ENCODE data around the gene TENM4. TPM values are rescaled to one million over a fixed set of nuclear protein-coding genes. Genes with fewer than 3 reads are reported as not detected.
A peak's percentile ranks its signal among the peaks of the same experiment; 100 is the strongest.

The TENM4 gene
- polyA plus RNA-seq, 1 of the 3 experiments (the other 2 are of a cell fraction), result 16.7 TPM

DNA sequence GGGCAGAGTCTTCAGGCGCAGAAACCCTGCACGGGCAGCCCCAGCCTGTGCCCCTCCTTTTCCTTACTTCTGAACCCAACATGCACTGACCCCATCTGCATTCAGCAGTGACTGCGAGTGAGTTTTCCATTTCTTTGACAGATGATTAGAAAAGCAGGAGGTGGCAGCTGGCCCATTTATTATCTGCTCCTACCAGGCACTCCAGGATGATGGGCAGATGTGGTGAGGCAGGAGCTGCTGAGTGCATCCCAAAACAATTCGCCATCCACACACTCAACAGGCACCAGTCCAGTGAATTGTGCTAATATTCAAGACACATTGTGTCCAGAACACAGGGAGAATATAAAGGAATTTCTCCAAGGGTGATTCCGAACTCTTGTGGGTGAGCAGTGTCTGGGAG is 208.5 kb downstream of the TENM4 start:
- POLR2A ChIA-PET, result no interaction called here
- H3K4me1 ChIP-seq (ENCODE audit: control insufficient read depth in 1 of 2, insufficient read depth in 2 of 2, low read depth in 1 of 2, low read length in 1 of 2), result peaks cover 10 to 13% of the 10 kb centered on the region in 2 experiments; a peak in 2 of 4 replicates
- DNase-seq, result peak; percentile 36

DNA sequence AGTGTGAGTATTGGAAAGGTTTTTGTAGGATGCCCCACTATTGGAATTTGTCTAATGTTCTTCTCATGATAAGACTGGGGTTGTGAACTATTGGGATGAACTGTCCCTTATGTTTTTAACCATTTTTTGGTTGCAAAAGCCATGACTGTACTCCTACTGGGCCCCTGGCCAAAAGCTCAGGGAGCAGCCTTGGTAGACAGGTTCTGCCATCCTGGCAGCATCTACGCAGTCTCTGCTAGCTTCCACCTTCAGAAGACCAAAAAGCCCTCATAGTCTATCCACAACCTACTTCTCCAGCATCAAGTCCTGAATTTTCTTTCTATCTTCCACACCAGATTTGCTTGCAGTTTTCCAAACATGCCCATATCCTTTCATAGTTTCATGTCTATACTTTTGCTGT is 211.8 kb downstream of the TENM4 start:
- no peak for DNase-seq
- no peaks in the 10 kb centered on the region for H3K9me3 ChIP-seq
- H3K27ac ChIP-seq (ENCODE audit: low read depth in 2 of 2, low read length in 1 of 2), result no peak overlapping the region
- no peak for TF ChIP-seq RAD21 (IDR thresholded peaks at IDR 0.05; ENCODE audit: low read length)
- no peak for TF ChIP-seq TAF1 (IDR thresholded peaks at IDR 0.05; ENCODE audit: borderline replicate concordance, low read depth, low read length)
- TF ChIP-seq NRF1 (IDR thresholded peaks at IDR 0.05; ENCODE audit: low read depth, low read length), result no peak
- TF ChIP-seq, protein P1, sequence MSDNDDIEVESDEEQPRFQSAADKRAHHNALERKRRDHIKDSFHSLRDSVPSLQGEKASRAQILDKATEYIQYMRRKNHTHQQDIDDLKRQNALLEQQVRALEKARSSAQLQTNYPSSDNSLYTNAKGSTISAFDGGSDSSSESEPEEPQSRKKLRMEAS (IDR thresholded peaks at IDR 0.05; ENCODE audit: low read depth), result no peak
- TF ChIP-seq SIN3A (IDR thresholded peaks at IDR 0.05; ENCODE audit: borderline replicate concordance, low read depth, low read length), result no peak
- no peak for TF ChIP-seq EP300 (IDR thresholded peaks at IDR 0.05; ENCODE audit: borderline replicate concordance in 1 of 2, low read depth in 1 of 2, low read length in 1 of 2)
- TF ChIP-seq, protein P2, sequence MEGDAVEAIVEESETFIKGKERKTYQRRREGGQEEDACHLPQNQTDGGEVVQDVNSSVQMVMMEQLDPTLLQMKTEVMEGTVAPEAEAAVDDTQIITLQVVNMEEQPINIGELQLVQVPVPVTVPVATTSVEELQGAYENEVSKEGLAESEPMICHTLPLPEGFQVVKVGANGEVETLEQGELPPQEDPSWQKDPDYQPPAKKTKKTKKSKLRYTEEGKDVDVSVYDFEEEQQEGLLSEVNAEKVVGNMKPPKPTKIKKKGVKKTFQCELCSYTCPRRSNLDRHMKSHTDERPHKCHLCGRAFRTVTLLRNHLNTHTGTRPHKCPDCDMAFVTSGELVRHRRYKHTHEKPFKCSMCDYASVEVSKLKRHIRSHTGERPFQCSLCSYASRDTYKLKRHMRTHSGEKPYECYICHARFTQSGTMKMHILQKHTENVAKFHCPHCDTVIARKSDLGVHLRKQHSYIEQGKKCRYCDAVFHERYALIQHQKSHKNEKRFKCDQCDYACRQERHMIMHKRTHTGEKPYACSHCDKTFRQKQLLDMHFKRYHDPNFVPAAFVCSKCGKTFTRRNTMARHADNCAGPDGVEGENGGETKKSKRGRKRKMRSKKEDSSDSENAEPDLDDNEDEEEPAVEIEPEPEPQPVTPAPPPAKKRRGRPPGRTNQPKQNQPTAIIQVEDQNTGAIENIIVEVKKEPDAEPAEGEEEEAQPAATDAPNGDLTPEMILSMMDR (IDR thresholded peaks at IDR 0.05), result no peak
- TF ChIP-seq GATA2 (CRISPR knock-in tag; IDR thresholded peaks at IDR 0.05), result no peak
- TF ChIP-seq YY1 (IDR thresholded peaks at IDR 0.05; ENCODE audit: low read depth), result no peak
- no peak for TF ChIP-seq ELF1 (IDR thresholded peaks at IDR 0.05)
- H3K36me3 ChIP-seq (replicated peaks in 1 of 2; ENCODE audit: control insufficient read depth in 1 of 2, insufficient read depth in 2 of 2, low read length in 1 of 2), result no peaks in the 10 kb centered on the region
- H3K4me2 ChIP-seq, result no peak overlapping the region
- no peaks in the 10 kb centered on the region for H3K9me2 ChIP-seq
- 100% methylated on average over 1 of the region's 1 CpG for WGBS (ENCODE audit: low lambda C conversion rate)
- POLR2A ChIA-PET, result no interaction called here
- no peaks in the 10 kb centered on the region; the same call in 1 of the 2 replicates for H3K79me2 ChIP-seq (ENCODE audit: insufficient read depth)
- no peak overlapping the region for H2AFZ ChIP-seq (ENCODE audit: low read depth)
- H3F3A ChIP-seq (replicated peaks; ENCODE audit: insufficient read depth), result no peaks in the 10 kb centered on the region
- H3K27me3 ChIP-seq (ENCODE audit: insufficient read depth), result no peaks in the 10 kb centered on the region
- H3K4me1 ChIP-seq (ENCODE audit: control insufficient read depth in 1 of 2, insufficient read depth in 2 of 2, low read depth in 1 of 2, low read length in 1 of 2), result peaks cover 0 to 17% of the 10 kb centered on the region in 2 experiments; a peak in 1 of 4 replicates
- H3K9ac ChIP-seq, result no peak overlapping the region
- H4K20me1 ChIP-seq (ENCODE audit: insufficient read depth), result no peaks in the 10 kb centered on the region
- CTCF ChIA-PET, result no interaction called here
- H3K4me3 ChIP-seq (ENCODE audit: low read depth in 2 of 2, low read length in 1 of 2), result no peak overlapping the region

More for the DNA sequence above, 208.5 kb downstream of the TENM4 start:
- CTCF ChIA-PET, result no interaction called here
- Histone ChIP-seq H3K9ac (no peak overlapping the region), H3K36me3 (replicated peaks in 1 of 2; ENCODE audit: control insufficient read depth in 1 of 2, insufficient read depth in 2 of 2, low read length in 1 of 2) (no peaks in the 10 kb centered on the region), H3K9me2 (no peaks in the 10 kb centered on the region), H4K20me1 (ENCODE audit: insufficient read depth) (no peaks in the 10 kb centered on the region), H3F3A (replicated peaks; ENCODE audit: insufficient read depth) (peaks cover 2% of the 10 kb centered on the region), H2AFZ (ENCODE audit: low read depth) (no peak overlapping the region), H3K27me3 (ENCODE audit: insufficient read depth) (no peaks in the 10 kb centered on the region), H3K79me2 (ENCODE audit: insufficient read depth) (no peaks in the 10 kb centered on the region; the same call in 1 of the 2 replicates), H3K4me3 (ENCODE audit: low read depth in 2 of 2, low read length in 1 of 2) (no peak overlapping the region), H3K9me3 (no peaks in the 10 kb centered on the region), H3K4me2 (no peak overlapping the region), H3K27ac (ENCODE audit: low read depth in 2 of 2, low read length in 1 of 2) (no peak overlapping the region)
- no peak for TF ChIP-seq GABPA (IDR thresholded peaks at IDR 0.05; ENCODE audit: low read depth)
- TF ChIP-seq, protein P1 (IDR thresholded peaks at IDR 0.05; ENCODE audit: low read depth), result no peak
- peak; percentile 40 for TF ChIP-seq TCF12 (IDR thresholded peaks at IDR 0.05)
- TF ChIP-seq, protein P3, sequence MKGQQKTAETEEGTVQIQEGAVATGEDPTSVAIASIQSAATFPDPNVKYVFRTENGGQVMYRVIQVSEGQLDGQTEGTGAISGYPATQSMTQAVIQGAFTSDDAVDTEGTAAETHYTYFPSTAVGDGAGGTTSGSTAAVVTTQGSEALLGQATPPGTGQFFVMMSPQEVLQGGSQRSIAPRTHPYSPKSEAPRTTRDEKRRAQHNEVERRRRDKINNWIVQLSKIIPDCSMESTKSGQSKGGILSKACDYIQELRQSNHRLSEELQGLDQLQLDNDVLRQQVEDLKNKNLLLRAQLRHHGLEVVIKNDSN (IDR thresholded peaks at IDR 0.05; ENCODE audit: borderline replicate concordance, low read depth), result no peak
- TF ChIP-seq, protein P4, sequence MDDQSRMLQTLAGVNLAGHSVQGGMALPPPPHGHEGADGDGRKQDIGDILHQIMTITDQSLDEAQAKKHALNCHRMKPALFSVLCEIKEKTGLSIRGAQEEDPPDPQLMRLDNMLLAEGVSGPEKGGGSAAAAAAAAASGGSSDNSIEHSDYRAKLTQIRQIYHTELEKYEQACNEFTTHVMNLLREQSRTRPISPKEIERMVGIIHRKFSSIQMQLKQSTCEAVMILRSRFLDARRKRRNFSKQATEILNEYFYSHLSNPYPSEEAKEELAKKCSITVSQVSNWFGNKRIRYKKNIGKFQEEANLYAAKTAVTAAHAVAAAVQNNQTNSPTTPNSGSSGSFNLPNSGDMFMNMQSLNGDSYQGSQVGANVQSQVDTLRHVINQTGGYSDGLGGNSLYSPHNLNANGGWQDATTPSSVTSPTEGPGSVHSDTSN (IDR thresholded peaks at IDR 0.05), result peak; percentile 82
- TF ChIP-seq RCOR1 (IDR thresholded peaks at IDR 0.05; ENCODE audit: low read length), result 0 out of 2 replicates have a peak, but pooled peaks have one; percentile 19
- WGBS (ENCODE audit: low lambda C conversion rate), result 77% methylated on average over 4 of the region's 5 CpGs

Measured in SK-N-SH (cell line).